Endothelial cell of umbilical vein (primary cell): ENCODE data around the gene KRT222. TPM values are rescaled to one million over a fixed set of nuclear protein-coding genes. Genes with fewer than 3 reads are reported as not detected.

Experiments
- BruUV-seq: library from RNA; stranded (reverse); fragments of 400-500 nt; replicated peaks from 2 replicates; lab custom pipeline; 2021; lab: Mats Ljungman, UMichigan
- CTCF ChIA-PET: fragments of 300-600, 350-600 bp; sonication (Branson Sonifier 250); formaldehyde crosslinking; loops from one replicate; lab custom pipeline; 2021; ENCODE audit warnings: antibody characterized with exemption, inconsistent platforms; lab: Charles Lee
- POLR2A ChIA-PET: fragments of 300-600, 350-600 bp; sonication (Branson Sonifier 250); formaldehyde crosslinking; loops from one replicate; lab custom pipeline; 2021; ENCODE audit warnings: antibody characterized with exemption, inconsistent platforms; lab: Charles Lee
- DNase-seq: peaks from one replicate; pipeline ENCODE4 v3.0.0-alpha.2; 2011; ENCODE audit warnings: low read depth, low spot score
- FAIRE-seq: peaks from 2 replicates; lab custom pipeline; 2011; peaks lifted over from hg19 to GRCh38; lab: Jason Lieb, UNC
- H2AFZ ChIP-seq: 2 replicates; pipeline ENCODE4 v1.6.0; 2012; ENCODE audit warnings: low read depth, low read length, control low read depth, inconsistent platforms
- H3K27ac ChIP-seq: 2 replicates; pipeline ENCODE4 v1.5.1; 2011; ENCODE audit warnings: low read depth, mild to moderate bottlenecking, control low read depth, low read length, moderate library complexity; ENCODE audit not compliant: insufficient read depth
- H3K27me3 ChIP-seq, 2 experiments: 2 replicates each; pipeline versions ENCODE4 v1.6.0 to v1.6.1; 2011; ENCODE audit warnings: low read length in 2 of 2, mixed read lengths in 1 of 2; ENCODE audit not compliant: control insufficient read depth in 2 of 2, insufficient read depth in 2 of 2
- H3K36me3 ChIP-seq, 2 experiments: 2 replicates in 1 of 2; 3 replicates in 1 of 2; pipeline ENCODE4 v1.5.1; 2011; ENCODE audit warnings: low read length in 2 of 2, mild to moderate bottlenecking in 1 of 2, moderate library complexity in 1 of 2; ENCODE audit not compliant: control insufficient read depth in 2 of 2, insufficient read depth in 2 of 2; ENCODE audit errors: extremely low read depth in 1 of 2
- H3K4me1 ChIP-seq: 3 replicates; pipeline ENCODE4 v1.5.1; 2011; ENCODE audit warnings: mild to moderate bottlenecking, low read length; ENCODE audit not compliant: control insufficient read depth, insufficient read depth; ENCODE audit errors: extremely low read depth
- H3K4me2 ChIP-seq: 2 replicates; pipeline ENCODE4 v1.6.1; 2011; ENCODE audit warnings: low read length, control low read depth, mixed read lengths; ENCODE audit not compliant: insufficient read depth
- H3K4me3 ChIP-seq, 3 experiments: fragments of 200-600 bp in 1 of 3; sonication (generic), shearing (Covaris generic) in 1 of 3; replicated peaks in 1 of 3; 2 replicates each; pipeline ENCODE4 v1.5.1; 2011 to 2016; ENCODE audit warnings: control low read depth in 3 of 3, low read length in 3 of 3, mild to moderate bottlenecking in 2 of 3, inconsistent platforms in 1 of 3, low read depth in 1 of 3, moderate library complexity in 1 of 3; ENCODE audit not compliant: insufficient read depth in 1 of 3
- H3K79me2 ChIP-seq: 2 replicates; pipeline ENCODE4 v1.6.0; 2012; ENCODE audit warnings: low read length, inconsistent platforms; ENCODE audit not compliant: control insufficient read depth, insufficient read depth
- H3K9ac ChIP-seq: replicated peaks from 2 replicates; pipeline ENCODE3; 2011; ENCODE audit warnings: low read length, control low read depth; ENCODE audit not compliant: insufficient read depth; ENCODE audit errors: extremely low read depth
- H3K9me1 ChIP-seq: replicated peaks from 3 replicates; pipeline ENCODE4 v1.6.0; 2011; ENCODE audit warnings: mild to moderate bottlenecking, low read length; ENCODE audit not compliant: control insufficient read depth, insufficient read depth; ENCODE audit errors: extremely low read depth
- H3K9me3 ChIP-seq: replicated peaks from 2 replicates; pipeline ENCODE4 v1.5.1; 2012; ENCODE audit warnings: low read length, inconsistent platforms; ENCODE audit not compliant: control insufficient read depth, insufficient read depth
- H4K20me1 ChIP-seq: replicated peaks from 2 replicates; pipeline ENCODE3; 2011; ENCODE audit warnings: mild to moderate bottlenecking, low read length; ENCODE audit not compliant: control insufficient read depth, insufficient read depth; ENCODE audit errors: extremely low read depth
- EZH2 ChIP-seq: IDR thresholded peaks from 2 replicates; pipeline ENCODE4 v1.6.1; 2012; ENCODE audit warnings: borderline replicate concordance, low read depth, mild to moderate bottlenecking, moderate library complexity, low read length, inconsistent platforms; ENCODE audit not compliant: severe bottlenecking
- FOS ChIP-seq: IDR thresholded peaks from 2 replicates; pipeline ENCODE4 v1.6.1; 2011; ENCODE audit warnings: mild to moderate bottlenecking, low read length, moderate library complexity, borderline replicate concordance; ENCODE audit not compliant: insufficient read depth
- GATA2 ChIP-seq: IDR thresholded peaks from 2 replicates; pipeline ENCODE4 v1.7.0; 2011; ENCODE audit warnings: low read depth, mild to moderate bottlenecking, moderate library complexity, mixed read lengths, low read length; ENCODE audit not compliant: insufficient read length, insufficient read depth
- JUN ChIP-seq: IDR thresholded peaks from 2 replicates; pipeline ENCODE4 v1.6.1; 2011; ENCODE audit warnings: borderline replicate concordance, low read depth; ENCODE audit not compliant: insufficient read length, insufficient read depth
- MYC ChIP-seq: IDR thresholded peaks from one replicate; pipeline ENCODE4 v1.6.1; 2011; ENCODE audit warnings: mild to moderate bottlenecking, low read depth, low read length
- POLR2A ChIP-seq: IDR thresholded peaks from 2 replicates; pipeline ENCODE4 v1.6.1; 2012; ENCODE audit warnings: low read depth, mild to moderate bottlenecking, control low read depth, low read length
- POLR2AphosphoS5 ChIP-seq: IDR thresholded peaks from 2 replicates; pipeline ENCODE4 v1.6.1; 2012; ENCODE audit warnings: low read depth, mild to moderate bottlenecking, control low read depth, low read length, moderate library complexity; ENCODE audit not compliant: insufficient read depth
- dilution Hi-C: fragments of 300-500 bp; cut with MboI; formaldehyde crosslinking; loops from one replicate; pipeline ENCODE4 v1.15.0; 2019; ENCODE audit warnings: low sequenced_read_pairs; ENCODE audit not compliant: extremely low pct_ligation_motif_present
- intact Hi-C: fragments of 100-400 bp; cut with micrococcal nuclease; formaldehyde crosslinking; loops from one replicate; pipeline ENCODE4 v1.10.0; 2022
- polyA plus RNA-seq, 4 experiments: library from polyadenylated mRNA; depleted of rRNA in 3 of 4; stranded (reverse) in 3 of 4; unstranded in 1 of 4; fragments of >200 nt; gene quantifications; 2 replicates each; pipeline versions ENCODE4 v1.2.1 to v1.2.3, GENCODE V29; 2011 to 2012; ENCODE audit warnings: missing spikeins in 1 of 4
- total RNA-seq: library from RNA; stranded (reverse); gene quantifications from 2 replicates; pipeline ENCODE4 v1.2.3, GENCODE V29; 2021
- TF ChIP-seq, protein P1 (sequence below), 2 donors: IDR thresholded peaks; 1 replicate in 1 of 2; 2 replicates in 1 of 2; pipeline ENCODE4 v1.5.1; 2011; ENCODE audit warnings: low read length in 2 of 2, mild to moderate bottlenecking in 2 of 2, moderate library complexity in 2 of 2, control low read depth in 1 of 2, inconsistent platforms in 1 of 2, low read depth in 1 of 2; ENCODE audit not compliant: insufficient read depth in 1 of 2; ENCODE audit errors: extremely low read depth in 1 of 2
- TF ChIP-seq, protein P2 (sequence below): IDR thresholded peaks from 2 replicates; pipeline ENCODE4 v1.6.1; 2011; ENCODE audit not compliant: insufficient read depth, insufficient read length

The KRT222 gene
- total and polyA plus RNA-seq, 2 donors (not counting 3 experiments of a cell fraction or from before 2014, with no cell fraction given) = not detected

GRCh38 chr17:40651939-40652338 lies 13.0 kb downstream of the KRT222 start:
- H4K20me1 ChIP-seq = no peaks in the 10 kb centered on the region
- no peak for FAIRE-seq
- peaks cover 11% of the 10 kb centered on the region for H3K79me2 ChIP-seq
- intact Hi-C loops (no loop called here), dilution Hi-C loops (no loop called here)
- H3K9me3 ChIP-seq = no peaks in the 10 kb centered on the region
- peaks cover 10% of the 10 kb centered on the region for H3K4me1 ChIP-seq
- TF ChIP-seq FOS (no peak), JUN (no peak), GATA2 (no peak), MYC (no peak), POLR2A (no peak), POLR2AphosphoS5 (no peak), EZH2 (no peak)
- TF ChIP-seq, protein P1, sequence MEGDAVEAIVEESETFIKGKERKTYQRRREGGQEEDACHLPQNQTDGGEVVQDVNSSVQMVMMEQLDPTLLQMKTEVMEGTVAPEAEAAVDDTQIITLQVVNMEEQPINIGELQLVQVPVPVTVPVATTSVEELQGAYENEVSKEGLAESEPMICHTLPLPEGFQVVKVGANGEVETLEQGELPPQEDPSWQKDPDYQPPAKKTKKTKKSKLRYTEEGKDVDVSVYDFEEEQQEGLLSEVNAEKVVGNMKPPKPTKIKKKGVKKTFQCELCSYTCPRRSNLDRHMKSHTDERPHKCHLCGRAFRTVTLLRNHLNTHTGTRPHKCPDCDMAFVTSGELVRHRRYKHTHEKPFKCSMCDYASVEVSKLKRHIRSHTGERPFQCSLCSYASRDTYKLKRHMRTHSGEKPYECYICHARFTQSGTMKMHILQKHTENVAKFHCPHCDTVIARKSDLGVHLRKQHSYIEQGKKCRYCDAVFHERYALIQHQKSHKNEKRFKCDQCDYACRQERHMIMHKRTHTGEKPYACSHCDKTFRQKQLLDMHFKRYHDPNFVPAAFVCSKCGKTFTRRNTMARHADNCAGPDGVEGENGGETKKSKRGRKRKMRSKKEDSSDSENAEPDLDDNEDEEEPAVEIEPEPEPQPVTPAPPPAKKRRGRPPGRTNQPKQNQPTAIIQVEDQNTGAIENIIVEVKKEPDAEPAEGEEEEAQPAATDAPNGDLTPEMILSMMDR (IDR thresholded peaks at IDR 0.05; ENCODE audit: extremely low read depth in 1 of 2, insufficient read depth in 1 of 2, low read depth in 1 of 2, low read length in 2 of 2) = no peak
- TF ChIP-seq, protein P2, sequence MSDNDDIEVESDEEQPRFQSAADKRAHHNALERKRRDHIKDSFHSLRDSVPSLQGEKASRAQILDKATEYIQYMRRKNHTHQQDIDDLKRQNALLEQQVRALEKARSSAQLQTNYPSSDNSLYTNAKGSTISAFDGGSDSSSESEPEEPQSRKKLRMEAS = no peak
- ChIA-PET POLR2A (no interaction called here), CTCF (no interaction called here)
- no peaks in the 10 kb centered on the region for H3K36me3 ChIP-seq
- no peak overlapping the region for H3K9ac ChIP-seq
- no peak overlapping the region for H3K4me3 ChIP-seq
- BruUV-seq = no TSS peak
- H3K9me1 ChIP-seq = no peaks in the 10 kb centered on the region
- H2AFZ ChIP-seq = no peak overlapping the region
- no peak overlapping the region for H3K4me2 ChIP-seq
- H3K27ac ChIP-seq = no peak overlapping the region
- H3K27me3 ChIP-seq = peaks cover 0 to 9% of the 10 kb centered on the region in 2 experiments
- no peak for DNase-seq
